ENCODE results near the gene CLP1.
"Not testable (repeated sequence)": the region's sequence is repeated elsewhere in the genome, so short reads cannot be mapped to it uniquely, and the experiment has no call there.

CLP1 gene

GRCh38 chr11:57640068-57640800, 17.3 kb upstream of the CLP1 start:
- no peak for DNase-seq
- intact Hi-C loops (cut with DNase I), result loop anchor here (5.0 kb wide), 1 partner anchor 183 kb away; no protein-coding TSS in a partner anchor

GRCh38 chr11:57641011-57641807, 16.4 kb upstream of the CLP1 start:
- intact Hi-C loops (cut with DNase I), result loop anchor here (5.0 kb wide), 1 partner anchor 184 kb away; no protein-coding TSS in a partner anchor

DNA sequence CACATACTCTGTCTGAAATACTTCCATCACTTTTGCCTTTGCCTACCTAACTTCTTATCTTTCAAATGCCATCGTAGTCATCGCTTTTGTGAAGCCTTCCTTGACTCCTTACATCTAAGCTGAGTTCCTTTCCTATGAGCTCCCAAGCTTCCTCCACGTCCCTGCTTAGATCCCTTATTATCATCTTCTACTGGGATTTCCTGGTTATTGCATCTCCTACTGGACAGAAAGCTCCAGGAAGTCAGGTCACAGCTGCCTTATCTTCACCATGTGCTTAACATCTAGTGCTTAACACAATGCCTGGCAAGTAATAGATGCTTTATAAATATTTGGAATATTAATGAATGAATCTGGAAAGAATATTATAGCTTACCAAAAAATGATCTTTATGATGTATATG, 13.8 kb upstream of the CLP1 start:
- no peak for DNase-seq
- intact Hi-C loops (cut with DNase I), result loop anchor here (1.0 to 5.0 kb wide), 3 partner anchors 76 to 297 kb away; no protein-coding TSS in a partner anchor

More at GRCh38 chr11:57641011-57641807, 16.4 kb upstream of the CLP1 start:
- peak in 7 of 10 donors; percentile 40 to 91 (median 66) for DNase-seq

DNA sequence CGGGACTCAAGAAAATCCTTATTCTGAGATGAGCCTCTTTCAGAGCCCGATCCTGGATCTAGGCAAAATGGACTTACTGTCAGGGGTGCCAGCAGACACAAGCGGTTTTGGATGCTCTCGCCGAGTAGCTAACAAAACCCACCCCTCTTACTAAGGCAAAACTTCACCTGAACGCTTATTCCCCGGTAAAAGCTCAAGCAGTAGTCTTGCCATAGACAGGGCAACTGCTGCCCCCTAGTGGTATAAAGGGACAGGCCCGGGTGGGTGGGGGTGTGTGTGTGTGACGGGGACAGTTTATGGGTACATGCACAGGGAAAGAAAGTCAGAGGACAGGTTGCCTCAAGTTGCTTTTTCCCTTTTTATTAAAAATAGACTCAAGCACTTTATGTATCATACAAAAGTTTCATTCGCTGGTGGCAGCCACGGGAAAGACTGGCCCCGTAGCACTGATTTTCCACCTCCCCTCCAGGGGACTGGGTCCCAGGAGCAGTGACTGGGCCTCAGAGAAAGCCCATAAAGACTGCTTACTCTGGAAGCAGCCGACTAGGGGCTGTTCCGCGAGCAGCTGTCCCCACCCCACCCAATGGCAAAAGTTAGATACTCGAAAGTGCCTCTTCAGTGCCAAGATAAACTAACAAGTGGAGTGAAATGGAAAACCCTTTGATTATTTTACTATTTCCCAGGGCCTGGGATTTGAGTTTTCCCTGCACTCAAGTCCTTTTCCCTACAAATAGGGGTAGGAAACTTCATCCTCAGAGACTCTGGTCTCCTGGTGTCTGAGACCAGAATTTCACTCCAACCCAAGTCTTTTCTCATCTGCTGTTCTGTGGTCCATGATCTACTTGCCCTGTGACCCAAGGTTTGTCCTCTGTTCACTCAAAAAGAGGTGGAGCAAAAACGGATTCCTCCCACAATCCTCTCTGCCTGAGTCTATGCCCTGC, 12.5 kb upstream of the CLP1 start:
- DNase-seq, result peak; percentile 63 to 97 (median 85)
- intact Hi-C loops (cut with DNase I), result loop anchor here (1.0 to 5.0 kb wide), 2 partner anchors 77 to 188 kb away; no protein-coding TSS in a partner anchor

- intact Hi-C loops (cut with DNase I), result no loop called here
- DNase-seq, result no peak
Measured at GRCh38 chr11:57645689-57646085, 11.9 kb upstream of the CLP1 start.

DNA sequence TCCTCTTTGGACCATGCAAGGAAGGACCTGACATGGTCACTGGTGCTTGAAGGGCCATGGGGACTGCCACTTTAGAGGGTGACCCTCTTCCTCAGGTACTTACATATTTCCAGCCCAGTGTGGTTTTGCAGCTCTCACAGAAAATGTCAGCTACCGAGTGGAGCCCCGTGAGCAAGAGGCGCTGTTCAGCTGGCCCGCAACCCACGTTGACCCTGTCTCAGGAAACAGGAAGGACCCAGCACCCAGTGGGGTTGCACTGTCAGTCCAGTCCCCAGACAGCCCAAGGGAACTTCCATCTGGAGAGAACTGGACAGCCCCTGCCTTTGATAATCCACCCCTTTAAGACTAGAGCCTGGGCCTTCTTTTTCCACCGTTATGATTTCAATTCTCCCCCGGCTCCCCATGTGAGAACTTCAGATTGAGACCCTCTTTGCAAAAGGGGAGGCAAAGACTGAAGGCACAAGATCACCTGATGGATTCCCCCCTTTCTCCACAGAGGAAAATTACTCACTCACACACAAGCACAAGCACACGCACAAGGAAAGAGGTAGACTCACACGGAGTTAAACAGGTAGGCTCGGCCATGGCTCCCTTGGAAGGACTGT, 11.3 kb upstream of the CLP1 start:
- no peak for DNase-seq
- intact Hi-C loops (cut with DNase I), result no loop called here

DNA sequence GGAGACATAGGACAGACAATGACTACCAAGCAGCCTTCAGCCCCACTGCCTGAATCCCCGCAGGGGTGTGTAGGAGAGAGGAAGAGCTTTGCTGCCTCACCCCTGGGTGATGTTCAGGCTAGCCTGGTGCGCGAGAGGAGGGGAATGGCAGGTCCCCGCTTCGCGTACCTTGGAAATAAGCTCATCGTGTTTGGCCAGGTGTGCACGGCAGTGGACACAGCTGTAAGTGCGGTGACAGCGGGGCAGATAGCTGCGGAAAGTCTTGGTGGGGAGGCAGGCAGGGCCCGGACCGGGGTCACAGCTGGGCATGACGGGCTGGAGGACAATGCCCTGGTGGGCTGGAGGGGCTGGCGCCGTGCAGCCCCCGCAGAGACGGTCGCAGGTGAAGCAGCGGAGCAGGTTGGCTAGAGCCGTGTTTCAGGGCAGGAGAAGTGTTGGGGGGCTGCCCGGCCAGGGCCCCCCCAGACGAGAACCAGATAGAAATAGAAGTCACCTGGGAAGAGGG, 10.7 kb upstream of the CLP1 start:
- DNase-seq, result peak in 1 of 10 donors; percentile 86
- intact Hi-C loops (cut with DNase I), result no loop called here

DNA sequence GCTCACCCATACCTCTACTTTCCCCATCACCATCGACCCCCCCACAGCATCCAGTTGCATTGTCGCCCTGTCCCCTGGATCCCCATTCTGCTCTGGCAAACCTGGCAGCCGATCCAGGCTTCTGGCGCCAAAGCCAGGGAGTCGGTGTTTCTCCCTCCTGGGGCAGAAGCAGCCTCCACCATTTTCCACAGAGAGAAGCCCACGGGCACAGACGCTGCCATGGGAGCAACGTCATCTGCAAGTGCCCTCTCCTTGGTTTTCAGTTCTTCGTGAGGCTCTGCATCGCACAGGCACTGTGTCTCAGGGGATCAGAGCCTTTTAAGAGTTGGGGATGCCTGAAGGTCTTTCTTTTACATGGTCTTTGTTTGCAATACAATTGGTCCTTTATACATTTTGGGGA, 10.2 kb upstream of the CLP1 start:
- DNase-seq, result peak in 1 of 10 donors; percentile 87
- intact Hi-C loops (cut with DNase I), result no loop called here

DNA sequence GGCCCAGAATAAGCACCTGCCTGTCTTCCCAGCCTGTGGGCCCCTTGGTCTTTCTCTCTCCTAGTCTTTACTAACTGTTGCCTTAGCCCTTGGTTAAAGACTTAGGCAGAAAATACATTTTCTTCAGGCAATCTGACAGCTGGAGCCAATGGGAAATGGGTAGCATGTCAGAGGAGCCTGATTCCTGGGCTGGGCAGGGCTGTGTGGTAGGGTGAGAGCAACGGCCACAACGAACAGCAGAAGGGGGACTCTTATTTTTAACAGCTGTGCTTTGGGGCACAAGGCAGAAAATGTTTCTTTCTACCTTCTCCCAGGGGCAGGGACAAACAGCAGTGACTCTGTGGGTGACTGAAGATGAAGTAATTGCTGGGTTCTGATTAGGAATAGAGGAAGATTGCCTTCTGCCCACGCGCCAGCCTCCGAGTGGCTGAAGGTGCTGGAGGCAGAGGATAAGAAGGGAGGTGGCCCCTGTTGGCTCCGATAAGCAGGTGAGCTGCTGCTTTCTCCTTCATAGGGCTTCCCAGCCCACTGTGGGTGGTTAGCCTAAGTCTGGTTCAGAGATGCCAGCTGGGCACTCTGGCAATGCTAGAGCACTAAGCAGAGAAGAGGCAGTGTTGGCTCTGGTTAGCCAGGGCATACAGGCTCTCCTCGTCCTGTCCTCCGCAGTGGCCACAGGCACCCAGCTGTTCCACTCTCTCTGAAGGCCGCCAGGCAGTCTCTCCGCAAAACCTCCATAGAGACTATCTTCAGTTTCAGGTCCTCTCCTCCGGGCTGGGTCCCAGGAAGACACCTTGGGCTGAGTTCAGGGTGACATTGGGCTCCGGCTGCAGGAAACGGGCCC, 9.4 kb upstream of the CLP1 start:
- intact Hi-C loops (cut with DNase I), result no loop called here
- DNase-seq, result peak in 8 of 10 donors; percentile 46 to 92 (median 72)

DNA sequence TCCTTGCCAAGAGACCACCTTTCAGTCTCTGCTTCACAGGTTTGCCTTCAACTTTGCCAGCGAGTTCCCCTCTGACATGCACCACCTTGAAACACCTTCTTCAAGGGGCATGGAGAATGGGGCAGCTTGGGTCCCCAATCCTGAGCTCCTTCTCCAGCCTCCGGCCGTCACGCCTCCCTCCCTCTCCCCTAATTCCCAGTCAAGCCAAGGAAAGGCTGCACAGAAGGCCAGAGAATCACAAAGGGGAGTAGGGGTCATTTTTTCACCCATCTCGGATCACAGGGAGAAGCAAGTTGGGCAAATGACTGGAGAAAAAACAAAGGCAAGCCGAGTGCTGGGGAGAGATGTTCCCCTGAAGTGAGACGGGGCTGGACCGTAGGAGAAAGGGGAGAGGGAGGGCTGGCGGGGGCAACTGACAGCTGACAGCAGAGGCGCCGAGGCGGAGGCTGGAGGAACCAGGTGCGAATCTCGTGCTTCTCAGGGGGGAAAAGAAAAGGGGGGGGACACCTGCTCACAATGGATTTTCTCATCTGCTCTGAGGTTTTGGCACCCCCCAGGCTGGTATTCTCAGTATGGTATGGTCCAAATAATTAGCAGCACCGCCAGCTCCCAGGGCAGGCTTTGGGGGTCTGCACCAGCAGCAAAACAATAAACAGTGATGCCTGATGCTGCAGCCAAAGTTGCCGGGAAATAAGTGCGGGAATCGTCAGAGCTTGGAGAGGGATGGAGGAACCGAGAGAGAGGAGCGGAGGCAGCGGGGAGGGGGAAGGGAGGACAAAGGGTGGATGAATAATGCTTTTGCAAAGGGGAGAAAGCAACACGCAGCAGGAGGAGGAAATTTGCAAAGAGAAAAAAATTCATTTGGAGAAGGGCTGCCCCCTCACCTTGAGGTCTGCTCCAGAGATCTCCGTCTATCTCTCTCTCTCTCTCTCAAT, 8.5 kb upstream of the CLP1 start:
- intact Hi-C loops (cut with DNase I), result no loop called here
- DNase-seq, result peak in 6 of 10 donors; percentile 45 to 90 (median 52)

DNA sequence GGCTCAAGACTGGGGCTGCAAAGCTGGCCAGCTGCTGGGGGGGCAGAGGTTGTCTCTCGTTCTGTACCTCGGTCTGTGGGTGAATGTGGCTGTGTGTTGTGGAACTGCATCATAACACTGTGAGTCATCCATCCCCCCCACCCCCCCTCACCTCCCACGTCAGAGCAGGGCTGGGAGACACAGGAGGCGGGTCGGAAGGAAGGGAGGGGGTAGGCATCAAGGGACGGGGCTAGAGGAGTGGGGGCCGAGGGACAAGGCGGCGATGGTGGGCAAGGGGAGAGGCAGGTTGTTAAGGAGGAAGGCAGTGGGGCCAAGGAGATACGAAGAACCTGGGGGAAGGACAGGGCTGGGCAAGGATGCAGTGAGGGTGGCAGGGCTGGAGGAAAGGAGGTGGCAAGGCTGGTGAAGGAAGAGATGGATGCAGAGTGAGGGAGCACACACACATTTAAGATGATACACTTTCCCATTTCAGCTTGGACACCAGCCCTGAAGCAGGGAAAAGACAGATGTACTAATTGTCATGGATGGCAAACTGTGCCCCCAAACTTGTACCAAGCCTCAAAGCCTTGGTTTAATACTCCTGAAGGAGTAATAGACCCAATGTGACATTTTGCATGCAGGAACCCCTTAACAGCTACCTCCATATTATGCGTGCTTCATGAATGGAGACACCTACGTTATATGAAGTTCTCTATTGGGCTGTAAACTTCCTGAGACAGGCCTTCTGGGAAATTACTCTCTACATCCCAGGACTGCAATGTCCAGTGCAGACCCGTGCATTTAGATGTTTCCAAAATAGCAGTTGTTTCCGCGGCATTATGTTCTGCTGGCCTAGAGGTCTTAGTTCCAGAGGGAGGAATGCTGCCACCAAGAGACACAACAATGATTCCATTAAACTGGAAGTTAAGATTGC, 7.5 kb upstream of the CLP1 start, which contains the start of gene YPEL4:
TSS of gene YPEL4 (minus strand) at position 87 of the 913 bp plus-strand sequence. CDS start 2,805 bp downstream, outside the sequence.
- DNase-seq, result peak; percentile 54 to 95 (median 70)
- intact Hi-C loops (cut with DNase I), result no loop called here

DNA sequence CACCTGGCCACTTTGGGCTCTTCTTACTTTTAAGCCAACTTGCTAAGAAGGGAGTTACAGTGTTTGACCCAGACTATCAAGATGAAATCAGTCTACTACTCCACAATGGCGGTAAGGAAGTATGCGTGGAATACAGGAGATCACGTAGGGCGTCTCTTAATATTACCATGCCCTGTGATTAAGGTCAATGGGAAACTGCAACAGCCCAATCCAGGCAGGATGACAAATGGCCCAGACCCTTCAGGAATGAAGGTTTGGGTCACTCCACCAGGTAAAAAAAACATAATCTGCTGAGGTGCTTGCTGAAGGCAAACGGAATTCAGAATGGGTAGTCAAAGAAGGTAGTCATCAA, 6.8 kb upstream of the CLP1 start:
- intact Hi-C loops (cut with DNase I), result no loop called here
- no peak for DNase-seq

DNA sequence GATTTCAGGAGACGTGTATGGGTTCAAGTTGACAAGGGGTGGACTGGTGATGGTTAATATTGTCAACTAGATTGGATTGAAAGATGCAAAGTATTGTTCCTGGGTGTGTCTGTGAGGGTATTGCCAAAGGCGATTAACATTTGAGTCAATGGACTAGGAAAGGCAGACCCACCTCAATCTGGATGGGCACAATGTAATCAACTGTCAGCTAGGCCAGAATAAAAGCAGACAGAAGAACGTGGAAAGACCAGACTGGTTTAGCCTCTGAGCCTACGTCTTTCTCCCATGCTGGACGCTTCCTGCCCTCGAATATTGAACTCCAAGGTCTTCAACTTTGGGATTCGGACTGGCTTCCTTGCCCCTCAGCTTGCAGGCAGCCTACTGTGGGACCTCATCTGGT, 6.2 kb upstream of the CLP1 start:
- no peak for DNase-seq
- intact Hi-C loops (cut with DNase I), result no loop called here

DNA sequence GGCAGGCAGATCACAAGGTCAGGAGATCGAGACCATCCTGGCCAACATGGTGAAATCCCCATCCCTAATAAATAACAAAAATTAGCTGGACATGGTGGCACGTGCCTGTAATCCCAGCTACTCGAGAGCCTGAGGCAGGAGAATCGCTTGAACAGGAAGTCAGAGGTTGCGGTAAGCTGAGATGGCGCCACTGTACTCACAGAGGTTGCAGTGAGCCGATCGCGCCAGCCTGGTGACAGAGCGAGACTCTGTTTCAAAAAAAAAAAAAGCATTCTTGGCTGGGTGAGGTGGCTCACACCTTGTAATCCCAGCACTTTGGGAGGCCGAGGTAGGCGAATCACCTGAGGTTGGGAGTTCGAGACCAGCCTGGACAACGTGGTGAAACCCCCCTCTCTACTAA, 5.3 kb upstream of the CLP1 start:
- intact Hi-C loops (cut with DNase I); DNase-seq: not testable (repeated sequence)

- intact Hi-C loops (cut with DNase I), result no loop called here
- no peak for DNase-seq
Measured at GRCh38 chr11:57652662-57653061, 4.9 kb upstream of the CLP1 start.

DNA sequence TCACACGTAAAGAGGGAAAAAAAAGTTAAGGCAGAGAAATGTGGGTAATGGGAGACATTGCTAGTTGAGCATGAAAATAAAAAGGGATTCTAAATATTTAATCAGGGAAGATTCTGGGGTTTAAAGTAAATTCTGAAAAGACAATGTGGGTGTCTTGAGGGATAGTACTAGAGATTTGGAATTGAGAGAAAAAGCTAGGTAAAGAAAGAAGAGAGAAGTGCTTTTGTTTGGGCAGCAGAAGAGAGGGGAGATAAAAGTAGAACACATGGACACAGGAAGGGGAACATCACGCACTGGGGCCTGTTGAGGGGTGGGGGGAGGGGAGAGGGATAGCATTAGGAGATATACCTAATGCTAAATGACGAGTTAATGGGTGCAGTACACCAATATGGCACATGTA, 4.4 kb upstream of the CLP1 start:
- intact Hi-C loops (cut with DNase I), result no loop called here
- no peak for DNase-seq

DNA sequence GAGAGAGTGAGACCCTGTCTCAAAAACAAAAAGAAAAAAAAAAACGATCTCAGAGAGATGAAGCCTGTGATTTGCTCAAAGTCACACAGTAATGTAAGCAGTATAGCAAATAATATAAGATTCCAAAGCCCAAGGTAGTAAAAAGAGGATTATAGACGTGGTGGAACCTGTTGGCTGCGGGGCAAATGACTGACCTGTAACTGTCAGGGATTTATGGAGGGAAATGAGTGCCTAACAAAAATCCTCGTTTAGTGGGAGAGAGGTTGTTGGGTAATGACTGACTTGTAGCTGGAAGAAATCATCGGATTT, 723 bp upstream of the CLP1 start:
- DNase-seq, result no peak
- intact Hi-C loops (cut with DNase I), result loop anchor here (1.0 kb wide), 1 partner anchor 10 kb away; no protein-coding TSS in a partner anchor
